ENCODE results near the gene FBXO34.

DNA sequence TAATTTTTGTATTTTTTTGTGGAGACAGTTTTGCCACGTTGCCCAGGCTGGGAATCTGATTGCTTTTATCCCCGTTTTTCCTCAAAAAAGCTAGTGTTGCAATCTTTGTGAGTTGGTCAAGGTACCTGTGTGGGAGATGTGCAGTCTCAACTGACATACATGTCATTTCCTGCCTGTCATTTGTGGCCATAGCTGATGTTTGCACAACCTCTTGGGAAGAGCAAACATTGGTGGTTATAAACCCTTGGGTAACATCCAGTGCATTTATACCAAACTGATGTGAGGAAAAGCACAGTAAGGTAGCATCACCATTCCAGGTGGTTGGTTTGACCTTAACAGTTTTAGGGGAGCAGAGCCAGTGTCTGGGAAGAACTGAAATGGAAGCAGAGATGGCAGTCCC is 85.7 kb downstream of the FBXO34 start:
- TF ChIP-seq CTCF (IDR thresholded peaks at IDR 0.05), result no peak
- no peak for TF ChIP-seq POLR2AphosphoS5 (IDR thresholded peaks at IDR 0.05; ENCODE audit: low read depth, low read length)
- TF ChIP-seq SIN3A (IDR thresholded peaks at IDR 0.05; ENCODE audit: borderline replicate concordance, insufficient read depth, low read depth, low read length), result no peak
- TF ChIP-seq REST (IDR thresholded peaks at IDR 0.05; ENCODE audit: insufficient read depth in 1 of 2, low read depth in 2 of 2, low read length in 1 of 2), result no peak

Data from Panc1 (cell line).